DMS114 treated with DMSO at 0.1 percent for 48 hours (cell line): Measurements from ENCODE around the gene BACH1.
"Not testable (repeated sequence)": the region's sequence is repeated elsewhere in the genome, so short reads cannot be mapped to it uniquely, and the experiment has no call there.

Experiments
- DNase-seq: peaks from one replicate; lab custom pipeline; 2025; ENCODE audit not compliant: unreplicated experiment; lab: John Stamatoyannopoulos, UW

Gene BACH1

DNA sequence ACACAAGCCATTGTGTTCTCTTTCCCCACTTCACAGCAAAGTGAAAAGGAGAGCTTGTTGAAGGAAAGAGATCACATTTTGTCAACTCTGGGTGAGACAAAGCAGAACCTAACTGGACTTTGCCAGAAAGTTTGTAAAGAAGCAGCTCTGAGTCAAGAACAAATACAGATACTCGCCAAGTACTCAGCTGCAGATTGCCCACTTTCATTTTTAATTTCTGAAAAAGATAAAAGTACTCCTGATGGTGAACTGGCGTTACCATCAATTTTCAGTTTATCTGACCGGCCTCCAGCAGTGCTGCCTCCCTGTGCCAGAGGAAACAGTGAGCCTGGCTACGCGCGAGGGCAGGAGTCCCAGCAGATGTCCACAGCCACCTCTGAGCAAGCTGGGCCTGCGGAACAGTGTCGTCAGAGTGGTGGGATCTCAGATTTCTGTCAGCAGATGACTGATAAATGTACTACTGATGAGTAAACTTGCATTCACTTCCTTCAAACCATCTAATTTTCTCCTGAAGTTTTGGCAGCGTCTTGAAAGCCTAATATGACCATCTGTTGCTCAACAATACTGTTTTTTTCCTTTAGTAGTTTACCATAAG is 43.7 kb downstream of the BACH1 start:
- DNase-seq = no peak

DNA sequence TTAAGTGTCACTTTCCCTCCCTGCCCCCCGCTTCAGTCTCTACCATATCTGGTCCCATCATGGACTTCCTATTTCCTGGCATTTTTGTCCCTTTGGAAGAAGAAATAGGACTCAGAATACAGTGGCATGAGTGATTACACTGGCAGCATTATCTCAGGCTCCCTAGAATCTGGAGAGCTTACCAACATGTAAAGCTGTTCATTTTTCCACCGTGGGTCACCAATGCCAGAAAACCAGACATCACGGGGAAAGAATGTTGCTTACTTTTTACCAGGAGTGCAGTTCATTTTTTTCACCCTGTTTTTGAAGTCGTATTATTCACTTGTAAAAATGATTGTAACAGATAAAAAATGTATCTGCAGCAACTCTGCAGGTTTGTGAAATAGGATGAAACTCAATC is 44.8 kb downstream of the BACH1 start:
- no peak for DNase-seq

DNA sequence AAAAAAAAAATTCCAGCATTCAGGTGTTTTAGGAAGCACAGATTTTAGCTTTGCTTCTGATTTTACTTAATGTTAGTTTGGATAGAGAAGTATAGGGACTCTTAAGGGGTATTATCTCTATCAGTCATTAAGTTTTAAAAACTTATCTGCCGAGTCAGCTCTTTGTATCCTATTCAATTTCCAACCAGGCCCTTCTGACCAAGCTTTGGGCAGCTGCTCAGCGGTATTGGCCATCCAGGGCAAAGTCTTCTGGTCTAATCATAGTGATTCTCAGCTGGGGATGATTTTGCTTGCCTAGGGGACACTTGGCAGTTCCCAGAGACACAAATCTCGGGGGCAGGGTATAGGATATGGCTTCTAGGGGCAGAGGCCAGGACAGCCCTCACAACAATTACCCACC is 47.6 kb downstream of the BACH1 start:
- no peak for DNase-seq

DNA sequence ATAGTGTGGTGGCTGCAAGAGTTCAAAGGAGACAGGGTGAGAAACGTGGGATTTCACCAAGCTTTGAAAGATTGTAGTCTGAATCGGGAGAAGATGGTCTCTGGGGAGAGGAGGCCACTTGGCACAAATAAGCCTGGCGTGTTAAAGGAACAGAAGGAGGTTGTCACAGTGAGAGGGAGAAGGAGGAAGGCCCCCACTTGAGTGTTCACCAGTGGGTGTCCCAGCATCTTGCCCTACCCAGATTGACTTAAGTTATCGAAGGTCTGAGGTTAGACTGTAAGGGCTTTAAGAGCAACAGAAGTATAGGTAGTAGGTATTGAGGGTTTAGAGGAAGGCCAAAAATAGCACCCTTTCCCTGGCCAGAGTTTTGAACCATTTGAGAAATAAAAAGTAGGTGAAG is 48.0 kb downstream of the BACH1 start:
- DNase-seq = no peak

DNA sequence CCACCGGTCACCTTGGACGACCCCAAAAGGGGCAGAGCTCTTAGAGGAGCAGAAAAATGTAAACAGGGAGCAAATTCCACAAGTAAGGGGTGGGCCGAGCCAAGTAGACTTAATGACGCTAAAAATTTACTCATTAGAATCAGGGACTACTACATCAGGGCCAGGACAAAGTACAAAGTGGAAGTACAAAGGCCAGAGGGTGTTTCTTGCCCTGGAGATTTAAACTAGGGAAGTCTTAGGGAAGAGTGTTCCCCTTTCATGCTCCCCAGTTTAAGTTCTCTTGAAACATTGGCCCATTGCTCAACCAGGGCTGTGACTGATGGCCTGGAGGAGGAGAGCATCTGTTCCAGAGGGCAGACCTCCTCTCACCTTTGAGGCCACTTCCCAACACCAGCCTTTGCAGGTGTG is 48.6 kb downstream of the BACH1 start:
- DNase-seq = no peak

DNA sequence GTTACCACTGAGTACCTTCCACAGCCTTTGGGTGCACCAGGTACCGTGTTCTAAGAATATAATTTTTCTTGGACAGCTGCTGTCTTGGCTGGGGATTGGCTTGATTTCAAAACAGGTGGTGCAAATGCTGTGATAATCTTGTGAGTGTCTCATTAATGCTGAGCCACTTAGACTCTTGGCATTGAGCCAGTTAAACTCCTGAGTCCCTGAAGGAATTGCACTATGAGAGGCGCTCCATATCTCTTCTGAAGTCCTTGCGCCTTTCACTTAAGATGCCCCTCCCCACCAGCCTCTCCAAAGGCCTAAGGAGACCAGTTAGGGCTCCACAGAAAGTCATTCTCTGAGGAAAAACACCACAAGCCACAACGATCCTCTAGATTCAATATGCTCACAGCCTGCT is 51.0 kb downstream of the BACH1 start:
- DNase-seq = no peak

DNA sequence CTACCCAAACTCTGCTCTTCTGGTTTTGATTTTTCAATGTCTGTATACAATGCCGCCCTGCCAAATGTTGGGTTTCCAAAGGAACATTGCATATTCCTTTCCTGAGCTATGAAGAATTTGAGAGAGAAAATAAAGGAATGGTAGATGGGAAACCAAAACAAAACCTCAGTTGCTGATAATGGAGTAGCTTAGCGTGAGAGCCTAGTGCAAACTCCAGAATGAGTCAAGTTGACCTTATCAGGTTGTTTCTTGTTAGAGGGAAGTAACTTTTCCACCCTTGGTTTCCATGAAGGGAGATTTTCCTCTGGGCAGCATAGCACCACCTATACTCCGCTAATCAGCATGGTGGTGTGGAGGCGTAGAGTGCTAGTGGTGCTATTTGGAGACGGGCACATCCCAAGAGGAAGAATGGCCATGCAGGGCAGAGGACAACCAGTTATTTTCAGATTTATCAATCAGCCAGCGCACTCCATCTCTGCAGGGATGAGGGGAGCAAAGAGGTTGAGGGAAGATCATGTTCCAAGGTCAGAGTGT is 51.6 kb downstream of the BACH1 start:
- DNase-seq = no peak

DNA sequence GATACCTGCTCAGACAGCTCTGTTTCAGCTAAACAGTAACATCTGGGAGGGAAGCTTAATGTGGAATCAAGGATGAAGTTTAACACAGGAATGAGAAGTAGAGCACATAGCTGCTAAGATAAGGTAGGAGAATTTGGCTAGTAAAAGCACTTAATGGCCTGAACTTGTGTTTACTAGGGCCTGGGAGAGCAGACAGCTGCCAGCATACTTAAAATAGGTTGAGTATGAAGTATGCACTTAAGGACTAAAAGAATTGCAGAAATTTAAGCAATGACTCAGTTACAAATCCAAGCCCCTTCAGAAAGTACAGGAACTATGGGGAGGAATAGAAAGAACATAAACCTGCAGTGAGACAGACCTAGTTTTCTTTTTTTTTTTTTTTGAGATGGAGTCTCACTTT is 53.0 kb downstream of the BACH1 start:
- no peak for DNase-seq

DNA sequence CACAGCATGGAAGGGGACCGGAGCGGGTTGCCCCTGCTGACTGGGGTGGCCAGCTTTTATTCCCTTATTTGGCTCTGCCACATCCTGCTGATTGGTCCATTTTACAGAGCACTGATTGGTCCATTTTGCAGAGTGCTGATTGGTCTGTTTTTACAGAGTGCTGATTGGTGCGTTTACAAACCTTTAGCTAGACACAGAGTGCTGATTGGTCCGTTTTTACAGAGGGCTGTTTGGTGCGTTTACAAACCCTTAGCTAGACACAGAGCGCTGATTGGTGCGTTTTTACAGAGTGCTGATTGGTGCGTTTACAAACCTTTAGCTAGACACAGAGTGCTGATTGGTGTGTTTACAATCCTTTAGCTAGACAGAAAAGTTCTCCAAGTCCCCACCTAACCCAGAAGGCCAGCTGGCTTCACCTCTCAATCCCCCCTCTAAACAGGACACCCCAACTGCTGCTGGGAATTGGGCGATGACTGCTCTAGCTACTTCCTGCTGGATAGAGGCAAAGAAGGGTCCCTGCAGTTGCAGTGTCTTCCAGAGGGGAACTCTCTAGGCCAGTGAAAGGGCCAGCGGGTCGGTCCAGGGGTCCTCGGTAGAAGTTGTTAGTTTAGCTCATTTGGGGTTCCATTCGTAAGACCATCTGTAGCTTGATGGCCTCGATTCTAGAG is 56.5 kb downstream of the BACH1 start:
- not testable (repeated sequence) for DNase-seq

DNA sequence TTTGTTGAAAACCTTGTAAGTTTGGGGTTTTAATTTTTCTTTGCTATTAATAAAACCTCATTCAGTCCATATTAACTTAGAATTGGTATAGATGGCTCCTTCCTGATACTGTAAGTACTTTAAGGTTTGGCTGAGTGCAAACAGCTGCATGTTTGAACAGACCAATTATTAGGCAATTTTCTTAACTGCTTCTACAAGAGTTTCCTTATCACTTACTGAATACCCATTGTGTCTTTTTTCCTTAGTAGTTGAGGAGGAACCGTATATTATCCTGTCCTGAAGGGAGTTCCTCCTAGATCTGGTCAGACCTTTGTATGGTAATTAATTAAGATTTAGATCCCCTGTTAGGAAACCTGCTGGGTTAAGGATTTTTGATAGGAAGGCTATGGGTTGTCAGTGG is 57.6 kb downstream of the BACH1 start:
- DNase-seq = not testable (repeated sequence)

DNA sequence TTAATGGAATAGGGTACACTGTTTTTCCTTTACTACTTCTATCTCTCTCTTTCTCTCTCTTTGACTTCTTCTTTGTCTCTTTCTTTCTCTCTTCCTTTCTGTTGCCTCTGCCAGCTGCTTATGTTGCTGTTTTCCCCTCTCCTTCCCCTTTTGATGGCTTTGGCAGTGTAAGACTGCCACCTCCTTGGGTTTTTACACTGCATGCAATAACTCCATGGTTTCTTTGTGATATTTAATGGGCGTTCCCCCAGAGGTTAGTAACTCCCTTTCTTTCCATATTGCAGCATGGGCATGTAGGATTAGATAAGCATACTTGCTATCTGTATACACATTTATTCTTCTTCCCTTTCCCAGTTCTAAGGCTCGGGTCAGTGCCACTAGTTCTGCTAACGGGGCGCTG is 58.1 kb downstream of the BACH1 start:
- not testable (repeated sequence) for DNase-seq

DNA sequence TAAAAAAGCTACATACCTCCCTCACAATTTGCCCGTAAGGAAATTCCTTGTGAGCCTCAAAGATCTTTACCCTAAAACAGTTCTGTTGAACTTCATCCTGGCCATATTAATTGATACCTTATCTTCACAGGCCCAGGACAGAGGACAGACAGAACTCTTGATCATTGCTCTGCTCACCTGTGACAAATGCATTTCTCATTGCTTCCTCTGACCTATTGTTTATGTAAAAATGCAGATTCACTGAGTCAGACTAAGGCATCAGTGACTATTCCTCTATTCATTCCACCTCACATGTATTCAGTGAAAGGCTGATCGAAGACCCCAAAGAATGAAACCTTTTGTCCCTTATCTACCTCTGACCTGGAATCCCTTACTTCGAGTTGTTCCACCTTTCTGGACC is 61.0 kb downstream of the BACH1 start:
- no peak for DNase-seq

DNA sequence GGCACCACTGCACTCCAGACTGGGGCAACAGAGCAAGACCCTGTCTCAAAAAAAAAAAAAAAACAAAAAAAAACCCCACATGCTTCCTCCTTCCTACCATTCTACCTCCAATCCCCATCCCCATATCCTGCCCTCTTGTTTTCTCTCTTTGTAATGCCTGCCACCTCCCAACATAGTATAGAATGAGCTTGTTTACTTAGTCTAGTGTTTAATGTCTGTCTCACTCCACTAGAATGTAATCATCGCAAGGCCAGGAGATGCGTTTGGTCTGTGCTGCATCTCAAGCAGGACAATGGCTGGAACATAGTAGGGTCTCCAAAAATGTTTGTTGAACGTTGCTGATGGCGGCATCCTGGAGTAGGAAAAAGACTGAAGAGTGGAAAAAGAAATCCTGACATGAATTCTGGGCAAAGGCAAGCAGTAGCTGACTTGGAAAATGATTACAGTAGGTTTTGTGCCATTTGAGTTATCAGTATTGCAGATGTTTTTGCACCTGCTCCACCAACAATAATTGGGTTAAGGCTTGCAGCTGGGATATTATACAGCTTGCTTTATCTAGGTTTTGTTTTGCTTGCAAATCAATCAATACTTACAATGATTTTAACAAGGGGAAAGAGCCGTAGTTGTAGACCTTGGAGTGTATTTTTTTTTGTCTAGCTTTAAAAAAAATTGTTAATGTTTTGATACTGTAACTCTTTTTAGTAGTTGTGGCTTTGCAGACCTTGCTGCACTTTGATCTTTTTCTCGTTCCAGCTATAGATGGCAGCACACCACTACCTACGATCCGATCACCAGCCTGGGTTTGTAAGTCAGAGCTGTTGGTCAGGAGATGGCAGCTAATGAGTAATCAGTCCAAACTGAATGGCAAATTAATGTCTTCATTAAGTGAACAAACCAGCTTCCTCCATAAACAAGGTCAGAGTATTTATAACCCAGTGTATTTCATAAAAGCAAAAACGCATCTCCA is 62.4 kb downstream of the BACH1 start:
- no peak for DNase-seq

DNA sequence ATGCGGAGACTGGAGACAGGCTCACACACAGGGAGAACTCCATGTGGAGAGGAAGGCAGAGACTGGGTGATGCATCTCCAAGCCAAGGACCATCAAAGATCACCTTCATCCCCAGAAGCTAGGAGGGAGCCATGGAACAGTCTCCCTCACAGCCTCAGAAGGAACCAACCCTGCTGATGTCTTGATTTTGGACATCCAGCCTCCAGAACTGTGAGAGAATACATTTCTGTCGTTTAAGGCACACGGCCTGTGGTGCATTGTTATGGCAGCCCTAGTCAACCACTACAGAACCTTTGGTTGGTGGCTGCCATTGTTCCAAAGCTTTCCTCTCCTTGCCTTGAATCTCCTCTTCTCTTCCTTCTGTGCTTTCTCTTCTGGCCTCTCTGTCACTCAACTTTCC is 64.0 kb downstream of the BACH1 start:
- no peak for DNase-seq

DNA sequence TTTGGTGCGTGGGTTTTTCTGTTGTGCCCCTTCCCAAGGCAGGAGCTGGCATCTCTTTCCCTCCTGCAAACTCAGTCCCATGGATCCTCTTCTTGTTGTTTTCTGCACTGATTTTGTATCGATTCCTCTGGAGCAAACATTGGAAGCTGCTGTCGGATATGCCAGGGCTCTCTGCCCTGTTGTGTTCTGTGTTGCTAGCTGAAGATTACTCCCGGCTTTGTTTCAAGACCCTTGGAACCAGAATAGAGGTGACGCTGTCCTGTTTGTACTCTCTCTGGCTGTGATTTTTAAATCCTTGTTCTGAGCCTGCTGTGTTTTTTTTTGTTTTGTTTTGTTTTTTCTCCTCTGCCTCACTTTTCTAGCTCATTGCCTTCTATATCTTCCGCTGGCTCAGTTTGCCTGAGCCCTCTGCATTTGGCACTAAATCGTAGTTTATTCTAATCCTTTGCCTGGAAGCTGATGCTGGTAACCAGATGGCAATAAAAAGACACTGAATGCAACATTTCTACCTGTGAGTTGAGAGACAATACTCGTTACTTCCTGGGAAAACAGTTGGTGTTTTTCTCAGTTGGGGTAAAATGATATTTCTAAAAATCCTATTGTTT is 67.0 kb downstream of the BACH1 start:
- DNase-seq = no peak

DNA sequence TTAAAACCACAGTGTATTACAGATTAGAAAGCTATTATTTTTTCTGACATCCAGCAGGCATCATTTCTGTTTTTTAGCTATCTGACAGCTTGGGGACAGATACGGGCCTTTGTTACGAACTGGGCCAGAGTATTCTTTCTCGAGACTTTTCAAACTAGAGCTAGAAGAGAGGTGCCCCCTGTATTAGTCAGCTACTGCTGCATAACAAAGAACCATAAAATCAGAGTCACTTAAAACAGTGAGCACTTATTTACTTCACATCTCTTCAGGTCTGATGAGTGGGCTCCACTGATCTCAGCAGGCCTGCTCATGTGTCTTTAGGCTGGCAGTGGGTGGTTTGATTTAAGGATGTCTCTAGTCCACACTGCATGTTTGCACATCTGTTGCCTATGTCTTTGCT is 67.8 kb downstream of the BACH1 start:
- DNase-seq = no peak

DNA sequence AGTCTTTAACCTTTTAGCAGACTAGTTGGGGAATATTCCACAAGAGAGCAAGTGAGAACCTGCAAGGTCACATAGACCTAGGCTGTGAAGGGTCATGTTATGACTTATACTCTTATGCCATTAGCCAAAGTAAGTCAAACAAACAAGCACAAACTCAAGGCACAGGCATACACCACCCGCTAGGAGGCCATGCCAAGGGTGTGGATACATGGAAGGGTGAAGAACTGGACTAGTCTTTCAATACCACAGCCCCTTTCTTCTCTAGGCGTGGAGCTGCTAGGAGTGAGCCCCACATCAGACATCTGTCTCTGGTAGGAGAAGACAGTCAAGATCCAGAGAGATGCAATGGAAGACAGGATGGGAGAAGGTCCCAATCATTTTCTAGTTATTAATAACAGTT is 68.6 kb downstream of the BACH1 start:
- DNase-seq = no peak

DNA sequence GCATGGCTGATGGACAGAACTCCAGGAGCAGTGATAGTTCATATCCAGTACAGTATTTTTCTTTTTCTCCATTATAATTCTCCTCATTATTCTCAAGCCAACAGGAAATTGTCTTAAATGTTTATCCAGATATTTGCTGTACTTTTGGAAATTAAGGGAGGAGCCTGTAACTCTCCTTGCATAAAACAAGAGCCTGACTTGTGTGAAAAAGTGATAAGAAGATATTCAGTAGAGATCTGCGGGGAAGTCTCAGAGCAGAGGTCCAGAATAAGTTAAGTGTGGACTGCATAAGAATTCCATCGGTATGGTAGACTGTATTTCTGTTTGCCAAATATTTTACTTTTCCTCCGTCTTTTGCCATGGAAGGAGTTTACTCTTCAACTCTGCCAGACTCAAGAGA is 70.2 kb downstream of the BACH1 start:
- DNase-seq = no peak

DNA sequence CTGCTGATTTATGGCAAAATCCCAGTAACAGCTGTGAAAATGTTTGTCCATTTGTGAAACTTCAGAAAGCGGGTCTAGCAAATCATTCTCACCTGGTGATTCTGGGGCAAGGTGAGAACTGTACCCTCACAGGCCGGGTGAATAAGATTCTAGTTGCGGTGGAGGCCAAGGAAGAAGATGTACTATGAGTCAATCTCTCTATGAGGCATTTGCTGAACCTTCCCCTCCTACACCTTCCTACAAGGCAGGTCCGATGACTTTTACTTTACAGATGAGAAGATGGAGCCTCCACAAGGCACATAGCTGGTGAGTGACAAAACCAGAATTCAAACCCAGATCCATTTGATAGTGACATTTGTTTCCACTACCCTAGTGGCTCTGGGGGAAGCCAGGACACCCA is 72.7 kb downstream of the BACH1 start:
- DNase-seq = no peak

DNA sequence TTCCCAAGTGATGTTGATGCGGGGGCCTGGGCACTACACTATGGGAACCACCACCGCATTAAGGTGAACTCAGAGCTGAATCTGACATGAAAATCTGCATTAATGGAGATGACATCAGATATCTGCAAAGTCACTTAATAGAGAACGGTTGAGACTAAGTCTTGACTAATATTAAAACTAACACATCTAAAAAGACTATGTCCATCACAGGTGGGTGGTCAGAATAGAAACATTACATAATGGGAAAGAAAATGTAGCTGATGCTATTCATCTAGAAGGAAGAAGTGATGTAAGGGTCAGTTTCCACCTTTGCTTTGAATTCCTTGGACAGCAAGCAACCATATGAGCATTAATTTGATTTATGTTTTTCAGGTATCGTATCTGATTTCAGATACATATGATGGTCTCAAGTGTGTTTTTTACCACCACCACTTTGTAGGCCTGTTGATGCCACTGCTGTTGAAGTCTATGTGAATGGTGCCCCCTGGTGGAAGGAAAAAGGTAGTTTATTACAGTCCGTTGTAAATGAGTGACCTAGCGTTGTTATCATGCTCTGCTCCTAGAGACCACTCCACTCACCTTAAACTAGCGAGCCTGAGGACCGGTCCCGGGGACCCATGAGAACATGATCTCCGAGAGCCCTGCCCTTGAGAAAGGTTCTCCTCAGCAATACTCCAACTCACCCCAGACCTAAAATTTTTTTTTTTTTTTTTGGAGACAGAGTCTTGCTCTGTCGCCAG is 73.5 kb downstream of the BACH1 start:
- DNase-seq = peak; percentile 33

DNA sequence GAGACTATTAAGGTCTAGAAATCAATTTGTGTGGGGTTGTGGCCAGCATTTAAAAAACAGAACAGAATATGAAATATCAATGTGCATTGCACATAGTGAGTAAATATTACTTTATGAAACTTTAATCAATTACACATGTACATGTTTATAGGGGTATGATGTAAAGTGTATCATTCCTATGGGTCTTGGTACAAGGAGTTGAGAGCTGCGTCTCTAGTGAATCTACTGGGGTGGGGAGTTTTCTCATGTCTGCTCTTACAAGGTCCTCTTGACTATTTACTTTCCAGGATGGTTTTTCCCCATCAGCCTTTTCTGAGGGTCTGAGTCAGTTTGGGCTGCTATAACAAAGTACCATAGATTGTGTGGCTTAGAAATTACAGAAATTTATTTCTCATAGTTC is 75.8 kb downstream of the BACH1 start:
- no peak for DNase-seq
